Tibial nerve (tissue), 4 donors: ENCODE measurements around the gene F2R. TPM values are rescaled to one million over a fixed set of nuclear protein-coding genes. Genes with fewer than 3 reads are reported as not detected.

Experiments
- DNase-seq, 2 donors: peaks; one replicate each; pipeline ENCODE4 v3.0.0-alpha.2; 2019; ENCODE audit warnings: low spot score in 2 of 2
- H3K27ac ChIP-seq, 4 donors: fragments of 200-600 bp; sonication (generic) in 3 of 4; one replicate each; pipeline ENCODE4 v1.5.1; 2017 to 2019; ENCODE audit warnings: mild to moderate bottlenecking in 1 of 4
- H3K27me3 ChIP-seq, 2 donors: fragments of 200-600 bp; sonication (generic) in 1 of 2; one replicate each; pipeline versions ENCODE4 v1.5.1 to v1.6.0; 2017 to 2019
- H3K36me3 ChIP-seq, 3 donors: fragments of 200-600 bp; sonication (generic); one replicate each; pipeline ENCODE4 v1.5.1; 2018 to 2019
- H3K4me1 ChIP-seq, 4 donors: fragments of 200-600 bp; sonication (generic) in 3 of 4; one replicate each; pipeline ENCODE4 v1.5.1; 2017 to 2019
- H3K4me3 ChIP-seq, 4 donors: fragments of 200-600 bp; sonication (generic) in 3 of 4; one replicate each; pipeline ENCODE4 v1.5.1; 2017 to 2019; ENCODE audit warnings: mild to moderate bottlenecking in 1 of 4, moderate library complexity in 1 of 4
- H3K9me3 ChIP-seq, 4 donors: fragments of 200-600 bp; sonication (generic) in 3 of 4; one replicate each; pipeline ENCODE4 v1.5.1; 2017 to 2019
- CTCF ChIP-seq, 5 experiments: fragments of 200-600 bp in 3 of 5; fragments of 450-650 bp in 2 of 5; sonication (generic) in 3 of 5; IDR thresholded peaks; one replicate each; pipeline ENCODE4 v1.5.1; 2016 to 2019; ENCODE audit warnings: antibody characterized with exemption in 5 of 5, mild to moderate bottlenecking in 3 of 5, moderate library complexity in 2 of 5
- EP300 ChIP-seq, 2 donors: sonication (generic); formaldehyde crosslinking; IDR thresholded peaks; one replicate each; pipeline ENCODE4 v1.6.1; 2017; ENCODE audit warnings: antibody characterized with exemption in 2 of 2, mild to moderate bottlenecking in 1 of 2
- POLR2A ChIP-seq, 2 donors: fragments of 450-650 bp; IDR thresholded peaks; one replicate each; pipeline ENCODE4 v1.6.1; 2017; ENCODE audit warnings: antibody characterized with exemption in 2 of 2, mild to moderate bottlenecking in 2 of 2, moderate library complexity in 2 of 2
- WGBS, 2 donors: methylation state at CpG; one replicate each; pipeline ENCODE4 v1.1.5; 2018; 5-methylcytosine and 5-hydroxymethylcytosine counted together
- total RNA-seq, 4 donors: library from RNA; depleted of rRNA; stranded (reverse); fragments of >200 nt; gene quantifications; one replicate each; pipeline ENCODE4 v1.1.0, GENCODE V29; 2016

Gene F2R
- total RNA-seq: 10 to 100 TPM in 1 of 4 donors, 1 to 10 TPM in 3; 2.5 to 12.6 (median 6.2) TPM

- WGBS, 2 donors: 0 to 2% methylated on average over 18 to 40 of the region's 82 CpGs
- Histone ChIP-seq H3K9me3 (no peaks in the 10 kb centered on the region), H3K4me3 (peak within 1 kb of the TSS; percentile 65 to 95 (median 78)), H3K36me3 (no peaks in the 10 kb centered on the region), H3K27me3 (peaks cover 0 to 24% of the 10 kb centered on the region in 2 donors), H3K4me1 (peaks cover 0 to 21% (median 14%) of the 10 kb centered on the region in 4 donors), H3K27ac (peak within 1 kb of the TSS in 3 of 4 donors; percentile 23 to 77 (median 68))
- no peak for TF ChIP-seq EP300 (IDR thresholded peaks at IDR 0.05)
- TF ChIP-seq CTCF (IDR thresholded peaks at IDR 0.05): peak; percentile 45 to 72 (median 59)
- TF ChIP-seq POLR2A (IDR thresholded peaks at IDR 0.05): no peak
- peak in 1 of 2 donors; percentile 21 for DNase-seq
Observed at GRCh38 chr5:76715736-76716455, at the start of gene F2R. Gene F2R (plus strand): TSS chr5:76716126. CDS start chr5:76716308, 182 bp downstream.

DNA sequence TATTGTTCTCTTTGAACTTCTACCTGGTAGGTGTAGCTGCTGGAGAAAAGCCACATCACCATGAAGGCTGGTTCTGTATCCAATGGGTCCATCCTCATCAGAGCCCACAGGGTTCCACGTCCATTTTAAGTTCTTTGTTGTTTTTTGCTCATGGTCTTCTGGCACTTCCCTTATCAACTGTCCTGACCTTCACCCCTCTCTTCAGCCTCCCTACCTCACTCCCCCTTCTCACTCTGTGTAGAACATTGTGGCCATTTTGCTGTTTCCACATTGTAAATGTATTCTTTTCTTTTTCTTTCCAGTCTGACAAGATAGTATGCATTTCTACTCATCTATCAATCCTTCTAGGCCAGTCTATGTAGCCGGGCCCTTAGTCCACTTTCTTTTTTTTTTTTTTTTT, 48.4 kb upstream of the F2R start:
- no peak overlapping the region for H3K4me3 ChIP-seq
- H3K27me3 ChIP-seq: no peaks in the 10 kb centered on the region
- TF ChIP-seq POLR2A (IDR thresholded peaks at IDR 0.05) (no peak), CTCF (IDR thresholded peaks at IDR 0.05) (no peak), EP300 (IDR thresholded peaks at IDR 0.05) (no peak)
- no peaks in the 10 kb centered on the region for H3K9me3 ChIP-seq
- H3K36me3 ChIP-seq: peaks cover 0 to 60% (median 0%) of the 10 kb centered on the region in 3 donors
- 71 to 83% methylated on average over 2 of the region's 2 CpGs for WGBS, 2 donors
- no peak for DNase-seq
- no peaks in the 10 kb centered on the region for H3K4me1 ChIP-seq
- H3K27ac ChIP-seq: no peak overlapping the region

GRCh38 chr5:76669245-76669644, 46.7 kb upstream of the F2R start:
- no peaks in the 10 kb centered on the region for H3K4me1 ChIP-seq
- no peak overlapping the region for H3K27ac ChIP-seq
- TF ChIP-seq CTCF (IDR thresholded peaks at IDR 0.05) (no peak), EP300 (IDR thresholded peaks at IDR 0.05) (no peak), POLR2A (IDR thresholded peaks at IDR 0.05) (no peak)
- H3K36me3 ChIP-seq: peaks cover 0 to 48% (median 0%) of the 10 kb centered on the region in 3 donors
- no peak for DNase-seq
- no peaks in the 10 kb centered on the region for H3K9me3 ChIP-seq
- H3K4me3 ChIP-seq: no peak overlapping the region
- no peaks in the 10 kb centered on the region for H3K27me3 ChIP-seq
- 87 to 92% methylated on average over 5 of the region's 5 CpGs for WGBS, 2 donors

DNA sequence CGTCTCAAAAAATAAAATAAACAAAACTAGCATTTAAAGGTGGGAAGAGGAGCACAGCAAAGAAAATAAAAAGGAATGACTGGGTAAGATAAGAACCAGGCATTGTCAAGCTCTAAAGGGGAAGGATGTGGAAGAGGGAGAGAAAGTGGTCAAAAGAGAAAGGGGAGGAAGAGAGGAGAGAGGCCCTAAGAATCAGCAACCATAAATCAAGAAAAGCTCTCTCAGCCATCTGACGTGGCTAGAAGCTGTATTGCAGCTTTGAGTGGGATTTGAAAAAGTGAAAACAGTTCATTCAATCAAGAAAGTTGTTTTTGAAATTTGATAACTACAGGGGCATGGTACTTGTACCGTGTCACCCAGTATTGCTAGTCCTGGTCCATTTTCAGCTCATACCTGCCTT, 45.4 kb upstream of the F2R start:
- no peak overlapping the region for H3K27ac ChIP-seq
- 77 to 78% methylated on average over 3 of the region's 3 CpGs for WGBS, 2 donors
- H3K9me3 ChIP-seq: no peaks in the 10 kb centered on the region
- H3K4me3 ChIP-seq: no peak overlapping the region
- H3K27me3 ChIP-seq: no peaks in the 10 kb centered on the region
- peaks cover 0 to 47% (median 0%) of the 10 kb centered on the region in 3 donors for H3K36me3 ChIP-seq
- TF ChIP-seq EP300 (IDR thresholded peaks at IDR 0.05) (no peak), POLR2A (IDR thresholded peaks at IDR 0.05) (no peak), CTCF (IDR thresholded peaks at IDR 0.05) (no peak)
- DNase-seq: no peak
- H3K4me1 ChIP-seq: no peaks in the 10 kb centered on the region

DNA sequence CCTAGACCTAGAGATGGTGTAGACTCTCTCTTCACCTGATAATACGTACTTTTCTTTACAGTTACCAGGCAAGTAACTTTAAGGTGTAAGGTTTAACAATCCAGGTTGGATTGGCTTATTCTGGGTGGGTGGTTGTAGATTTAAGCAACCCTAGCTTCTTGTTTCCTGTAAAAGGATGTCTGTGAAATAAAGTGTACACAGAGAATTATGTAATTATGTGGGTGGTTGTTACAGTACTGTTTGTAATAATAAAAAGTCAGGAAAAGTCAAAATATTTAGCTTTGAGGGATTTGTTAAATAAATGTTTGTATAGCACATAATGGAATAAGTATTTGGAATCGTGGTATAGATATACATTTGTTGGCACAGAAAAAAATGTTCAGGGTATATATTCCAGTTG, 43.7 kb upstream of the F2R start:
- H3K9me3 ChIP-seq: no peaks in the 10 kb centered on the region
- H3K4me1 ChIP-seq: no peaks in the 10 kb centered on the region
- no peak for DNase-seq
- TF ChIP-seq EP300 (IDR thresholded peaks at IDR 0.05): no peak
- no peak for TF ChIP-seq POLR2A (IDR thresholded peaks at IDR 0.05)
- no peak for TF ChIP-seq CTCF (IDR thresholded peaks at IDR 0.05)
- WGBS, 2 donors: 60 to 62% methylated on average over 2 of the region's 2 CpGs
- H3K36me3 ChIP-seq: peaks cover 0 to 32% (median 0%) of the 10 kb centered on the region in 3 donors
- no peak overlapping the region for H3K4me3 ChIP-seq
- no peaks in the 10 kb centered on the region for H3K27me3 ChIP-seq
- H3K27ac ChIP-seq: no peak overlapping the region
